GM12865 (cell line): Measurements from ENCODE around the gene ACTG1.

ENCODE experiments used
- DNase-seq: peaks from one replicate; pipeline ENCODE4 v3.0.0; 2010; ENCODE audit warnings: low read depth
- H3K4me3 ChIP-seq: 2 replicates; pipeline ENCODE4 v1.5.1; 2011; ENCODE audit warnings: mild to moderate bottlenecking, low read depth, low read length, control low read depth
- TF ChIP-seq, protein P1 (sequence below): IDR thresholded peaks from 2 replicates; pipeline ENCODE4 v1.5.1; 2011; ENCODE audit warnings: low read length, control low read depth, low read depth, inconsistent platforms; ENCODE audit not compliant: insufficient read depth; ENCODE audit errors: missing control alignments

The ACTG1 gene

DNA sequence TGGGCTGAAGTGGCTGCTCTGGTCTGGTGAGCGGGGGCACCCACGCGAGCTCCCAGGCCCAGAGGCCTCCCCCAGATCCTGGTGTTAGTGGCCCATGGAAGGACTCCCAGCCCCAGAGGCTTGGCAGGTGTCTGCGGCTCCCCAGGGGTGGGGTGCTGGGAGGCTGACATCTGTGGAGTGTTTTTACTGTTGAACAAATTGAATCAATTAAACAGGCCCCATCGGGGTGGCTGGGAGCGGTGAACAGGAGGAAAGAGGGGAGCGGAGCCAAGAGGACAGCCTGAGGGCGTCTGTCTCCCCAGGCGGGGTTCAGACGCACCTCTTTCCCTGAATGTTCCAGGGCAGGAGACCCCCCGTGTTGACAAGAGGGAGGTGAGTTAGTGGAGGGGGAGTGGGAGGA lies 29.9 kb downstream of the ACTG1 start:
- H3K4me3 ChIP-seq, result no peak overlapping the region
- TF ChIP-seq, protein P1, sequence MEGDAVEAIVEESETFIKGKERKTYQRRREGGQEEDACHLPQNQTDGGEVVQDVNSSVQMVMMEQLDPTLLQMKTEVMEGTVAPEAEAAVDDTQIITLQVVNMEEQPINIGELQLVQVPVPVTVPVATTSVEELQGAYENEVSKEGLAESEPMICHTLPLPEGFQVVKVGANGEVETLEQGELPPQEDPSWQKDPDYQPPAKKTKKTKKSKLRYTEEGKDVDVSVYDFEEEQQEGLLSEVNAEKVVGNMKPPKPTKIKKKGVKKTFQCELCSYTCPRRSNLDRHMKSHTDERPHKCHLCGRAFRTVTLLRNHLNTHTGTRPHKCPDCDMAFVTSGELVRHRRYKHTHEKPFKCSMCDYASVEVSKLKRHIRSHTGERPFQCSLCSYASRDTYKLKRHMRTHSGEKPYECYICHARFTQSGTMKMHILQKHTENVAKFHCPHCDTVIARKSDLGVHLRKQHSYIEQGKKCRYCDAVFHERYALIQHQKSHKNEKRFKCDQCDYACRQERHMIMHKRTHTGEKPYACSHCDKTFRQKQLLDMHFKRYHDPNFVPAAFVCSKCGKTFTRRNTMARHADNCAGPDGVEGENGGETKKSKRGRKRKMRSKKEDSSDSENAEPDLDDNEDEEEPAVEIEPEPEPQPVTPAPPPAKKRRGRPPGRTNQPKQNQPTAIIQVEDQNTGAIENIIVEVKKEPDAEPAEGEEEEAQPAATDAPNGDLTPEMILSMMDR, result no peak
- no peak for DNase-seq

DNA sequence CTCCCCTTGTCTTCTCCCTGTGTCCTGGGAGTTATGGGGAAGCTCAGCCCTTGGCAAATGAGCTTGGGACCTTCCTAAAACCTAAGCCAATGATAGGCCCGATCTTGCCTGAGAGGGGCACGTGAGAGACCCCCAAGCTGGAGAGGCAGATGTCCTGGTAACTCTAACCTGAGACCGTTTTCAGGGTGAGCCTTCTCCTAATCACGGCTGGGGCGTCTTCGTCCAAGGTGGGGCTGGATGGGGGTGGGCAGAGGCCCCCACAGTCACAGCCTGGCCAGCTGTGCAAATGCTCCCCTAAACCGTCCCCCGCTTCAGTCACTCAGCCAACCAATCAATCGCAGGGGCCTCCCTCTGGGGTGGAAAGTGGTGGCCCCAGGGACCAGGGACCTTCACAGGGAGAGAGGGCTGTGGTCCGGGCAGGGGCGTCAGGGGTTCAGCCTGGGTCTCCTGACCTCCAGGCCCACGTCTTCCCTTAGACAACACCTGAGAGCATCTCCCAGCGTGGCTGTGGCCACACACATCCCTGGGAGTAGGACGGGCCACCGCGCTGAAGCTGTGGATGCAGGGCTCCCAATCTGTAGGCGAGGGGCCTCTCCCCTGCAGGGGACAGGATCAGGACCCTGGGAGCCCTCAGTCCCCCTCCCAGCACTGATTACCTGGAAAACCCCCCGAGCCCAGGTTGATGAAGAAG lies 30.6 kb downstream of the ACTG1 start:
- H3K4me3 ChIP-seq, result no peak overlapping the region
- TF ChIP-seq, protein P1, result no peak
- DNase-seq, result no peak

DNA sequence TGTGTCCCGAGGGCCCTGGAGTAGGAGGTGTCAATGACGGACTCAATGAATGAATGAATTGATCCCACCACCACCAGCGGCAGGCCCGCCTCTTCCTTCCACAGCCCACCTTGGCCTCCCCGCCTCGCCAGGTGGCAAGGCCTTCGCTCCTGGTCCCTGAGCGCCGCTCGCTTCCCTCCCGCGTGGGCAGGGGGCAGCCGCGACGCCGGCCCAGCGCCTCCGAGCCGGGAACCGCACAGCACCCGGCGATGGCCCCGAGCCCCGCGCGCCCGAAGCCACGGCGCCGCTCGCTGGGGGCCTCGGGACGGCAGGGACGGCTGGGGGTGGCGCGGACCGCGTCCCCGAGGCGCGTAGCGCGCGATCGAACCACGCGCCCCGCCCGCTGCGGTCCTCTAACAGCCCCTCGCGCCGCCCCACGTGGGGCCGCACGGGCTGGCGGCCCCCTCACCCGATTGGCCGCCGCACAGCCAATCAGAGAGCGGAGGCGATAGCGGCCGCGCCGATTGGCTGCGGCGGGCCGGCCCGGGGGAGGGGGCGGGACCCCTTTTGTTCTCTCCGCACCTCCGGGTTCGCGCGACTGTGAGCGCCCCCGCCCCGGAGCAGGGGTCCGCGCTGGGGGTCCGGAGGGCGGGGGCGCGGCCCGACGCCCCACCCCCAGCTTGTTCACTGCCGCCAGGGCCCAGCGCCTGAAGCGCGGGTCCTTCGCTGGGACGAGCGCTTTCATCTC lies 31.4 kb downstream of the ACTG1 start:
- TF ChIP-seq, protein P1, result no peak
- DNase-seq, result no peak
- no peak overlapping the region for H3K4me3 ChIP-seq

DNA sequence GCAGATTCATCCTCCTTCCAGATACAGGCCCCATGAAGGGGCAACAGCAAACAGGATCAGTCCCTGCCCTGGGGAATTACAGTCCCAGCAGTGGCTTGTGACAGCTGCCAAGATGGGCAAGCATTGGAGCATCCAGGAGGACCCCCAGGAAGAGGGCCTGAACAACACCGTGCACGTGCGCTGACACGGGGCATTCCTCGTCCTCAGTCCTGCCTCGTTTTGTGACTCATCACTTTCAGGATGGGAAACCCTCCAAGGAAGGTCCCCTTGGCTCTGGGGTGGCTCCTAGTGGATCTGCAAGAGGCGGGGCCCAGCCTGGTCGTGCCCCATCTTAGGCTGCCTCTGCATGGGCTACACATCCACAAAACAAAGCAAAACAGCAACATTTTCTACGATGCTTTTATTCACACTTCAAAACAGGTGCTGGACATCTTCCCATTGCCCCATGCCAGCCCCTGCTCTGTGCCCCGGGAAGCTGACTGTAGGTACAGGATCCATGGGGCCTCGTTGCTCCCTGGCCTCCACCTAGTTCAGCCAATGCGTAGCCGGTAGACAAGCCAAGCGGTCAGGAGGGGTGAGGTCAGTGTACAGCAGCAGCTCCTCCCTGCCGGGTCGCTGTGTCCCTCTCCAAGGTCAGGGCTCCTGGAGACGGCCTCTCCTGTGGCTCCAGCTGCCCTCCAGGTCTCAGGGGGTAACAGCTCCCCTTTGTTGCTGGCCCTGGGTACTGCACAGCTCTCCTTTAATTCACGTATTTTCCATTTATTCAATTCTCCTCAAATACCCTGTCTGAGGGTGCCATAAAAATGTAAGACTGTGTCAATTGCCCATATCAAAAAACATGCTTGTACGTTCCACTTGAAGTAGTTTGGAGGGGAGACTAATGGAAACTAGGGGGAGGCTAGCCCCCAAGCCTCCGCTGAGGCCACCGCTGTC lies 32.2 kb downstream of the ACTG1 start:
- TF ChIP-seq, protein P1, result no peak
- no peak for DNase-seq
- H3K4me3 ChIP-seq, result no peak overlapping the region

DNA sequence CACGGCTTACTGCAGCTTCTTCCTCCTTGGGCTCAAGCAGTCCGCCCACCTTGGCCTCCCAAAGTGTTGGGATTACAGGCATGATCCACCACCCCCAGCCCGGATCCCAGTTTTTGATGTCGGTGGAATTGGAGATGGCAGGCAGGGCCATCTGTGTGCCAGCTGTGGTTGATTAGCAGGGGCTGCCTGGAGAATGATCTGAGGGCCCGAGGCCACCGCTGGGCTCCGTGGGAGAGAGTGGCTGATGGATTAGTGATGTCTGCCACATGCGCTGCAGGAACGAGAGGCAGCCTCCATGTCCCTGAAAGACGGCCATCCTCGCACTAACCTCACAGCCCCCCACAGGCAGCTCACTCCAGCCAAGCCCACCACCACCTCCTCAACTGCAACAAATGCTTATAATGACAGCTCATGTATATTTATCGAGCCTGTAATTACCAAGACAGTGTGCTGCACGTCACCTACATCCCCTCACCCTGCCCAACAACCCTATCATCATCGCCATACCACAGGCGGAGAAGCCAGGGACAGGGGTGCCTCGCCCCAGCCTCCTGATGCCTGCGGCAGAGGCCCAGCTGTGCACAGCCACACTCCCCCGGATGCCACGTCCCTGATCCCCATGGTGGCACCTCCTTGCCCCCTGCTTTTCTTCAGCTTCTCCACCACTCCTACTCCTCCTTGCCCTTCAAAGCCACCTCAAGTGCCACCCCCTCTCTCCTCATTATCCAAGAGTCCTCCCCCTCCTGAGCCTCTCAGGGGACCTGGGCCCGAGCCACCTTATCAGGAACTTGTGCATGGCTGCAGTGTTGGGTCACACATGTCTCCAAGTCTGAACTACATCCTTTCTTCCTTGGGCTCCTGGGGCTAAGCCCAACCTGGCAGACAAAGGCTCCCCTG lies 33.2 kb downstream of the ACTG1 start:
- H3K4me3 ChIP-seq, result no peak overlapping the region
- TF ChIP-seq, protein P1, result no peak
- DNase-seq, result no peak

DNA sequence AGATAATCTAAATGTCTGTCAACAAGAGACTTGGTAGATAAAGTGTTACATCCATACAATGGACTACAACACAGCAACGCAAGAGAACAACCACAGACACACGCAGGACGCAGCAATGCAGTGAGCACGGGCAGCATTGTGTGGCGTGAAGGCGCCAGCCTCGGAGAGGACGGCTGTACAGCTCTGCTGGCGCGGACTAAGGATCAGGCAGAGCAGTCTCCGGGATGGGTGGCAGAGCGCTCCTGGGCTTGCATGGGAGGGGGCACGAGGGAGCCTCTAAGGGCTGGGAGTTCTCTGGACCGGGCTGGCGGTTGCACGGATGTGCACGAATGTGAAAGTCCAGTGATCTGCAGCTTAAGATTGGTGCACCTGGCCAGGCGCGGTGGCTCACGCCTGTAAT lies 34.5 kb downstream of the ACTG1 start:
- no peak overlapping the region for H3K4me3 ChIP-seq
- DNase-seq, result no peak
- TF ChIP-seq, protein P1, result no peak
